ENCODE data around the gene HELZ2.

GRCh38 chr20:63542031-63542559 lies 31.9 kb downstream of the HELZ2 start:
- no peak for TF ChIP-seq EZH2phosphoT487 (IDR thresholded peaks at IDR 0.05; ENCODE audit: borderline replicate concordance, low read length)
- no peak for TF ChIP-seq CTCF (IDR thresholded peaks at IDR 0.05; ENCODE audit: low read depth, low read length, poor library complexity, severe bottlenecking)

Data from DOHH2 (cell line).